Activated CD8-positive, alpha-beta T cell treated with anti-CD3 and anti-CD28 coated beads for 36 hours (primary cell): ENCODE measurements around the gene AGBL4. TPM values are rescaled to one million over a fixed set of nuclear protein-coding genes. Genes with fewer than 3 reads are reported as not detected.

Experiments
- ATAC-seq: fragments of 200-7000 bp; cut with Tn5 transposase; one replicate; pipeline ENCODE4 v1.10.0; 2021; ENCODE audit warnings: mild to moderate bottlenecking, moderate library complexity
- CTCF ChIA-PET: fragments of 350-600 bp; sonication (Branson Sonifier 250); formaldehyde crosslinking; loops from one replicate; lab custom pipeline; 2021; ENCODE audit warnings: antibody characterized with exemption; lab: Charles Lee
- POLR2A ChIA-PET: fragments of 350-600 bp; sonication (Branson Sonifier 250); formaldehyde crosslinking; loops from one replicate; lab custom pipeline; 2021; ENCODE audit warnings: antibody characterized with exemption; lab: Charles Lee
- DNase-seq: peaks from one replicate; pipeline ENCODE4 v3.0.0-alpha.2; 2020
- H3K27ac Mint-ChIP-seq: one replicate; pipeline ENCODE4 v1.8.0; 2021; ENCODE audit warnings: mild to moderate bottlenecking, mixed read lengths
- H3K27me3 Mint-ChIP-seq: one replicate; pipeline ENCODE4 v1.8.0; 2021; ENCODE audit warnings: mixed read lengths
- H3K36me3 Mint-ChIP-seq: one replicate; pipeline ENCODE4 v1.8.0; 2021; ENCODE audit warnings: low read depth, mixed read lengths
- H3K4me1 Mint-ChIP-seq: one replicate; pipeline ENCODE4 v1.8.0; 2021; ENCODE audit warnings: low read depth, mixed read lengths
- H3K4me3 Mint-ChIP-seq: one replicate; pipeline ENCODE4 v1.8.0; 2021; ENCODE audit warnings: mild to moderate bottlenecking, moderate library complexity, mixed read lengths
- H3K9me3 Mint-ChIP-seq: one replicate; pipeline ENCODE4 v1.8.0; 2021; ENCODE audit warnings: mixed read lengths
- CTCF ChIP-seq: fragments of 200-600 bp; IDR thresholded peaks from one replicate; pipeline ENCODE4 v1.8.0; 2022; ENCODE audit warnings: antibody characterized with exemption, mild to moderate bottlenecking
- intact Hi-C: fragments of 100-400 bp; cut with micrococcal nuclease; formaldehyde crosslinking; loops from one replicate; pipeline ENCODE4 v1.10.0; 2022
- total RNA-seq, 2 experiments: library from RNA; stranded (reverse); gene quantifications; one replicate each; pipeline ENCODE4 v1.2.3, GENCODE V29; 2021

Gene AGBL4
- total RNA-seq, 2 experiments from 2014 or later: 0.14 TPM; not detected in 1

- DNase-seq (no peak), ATAC-seq (no peak)
- H3K9me3 Mint-ChIP-seq: no peaks in the 10 kb centered on the region
- no peak for TF ChIP-seq CTCF
- peaks cover 4% of the 10 kb centered on the region for H3K27me3 Mint-ChIP-seq
- ChIA-PET POLR2A (no interaction called here), CTCF (no interaction called here)
- no peak overlapping the region for H3K27ac Mint-ChIP-seq
- no peaks in the 10 kb centered on the region for H3K36me3 Mint-ChIP-seq
- no peaks in the 10 kb centered on the region for H3K4me1 Mint-ChIP-seq
- H3K4me3 Mint-ChIP-seq: no peak overlapping the region
- intact Hi-C loops: no loop called here
Measured at GRCh38 chr1:48576565-48576964, 1447.2 kb downstream of the AGBL4 start.

GRCh38 chr1:48572646-48573258, 1451.0 kb downstream of the AGBL4 start:
- Mint-ChIP-seq H3K9me3 (no peaks in the 10 kb centered on the region), H3K4me1 (no peaks in the 10 kb centered on the region), H3K27ac (no peak overlapping the region), H3K4me3 (no peak overlapping the region), H3K36me3 (no peaks in the 10 kb centered on the region), H3K27me3 (peaks cover 1% of the 10 kb centered on the region)
- no peak for TF ChIP-seq CTCF
- intact Hi-C loops: no loop called here
- DNase-seq (peak; percentile 49), ATAC-seq (peak; percentile 71)
- ChIA-PET POLR2A (interaction anchor here (0.6 kb wide), 1 partner anchor 675 kb away, joined by 3 read pairs; no protein-coding TSS in a partner anchor), CTCF (interaction anchor here (0.7 to 1.7 kb wide), 7 partner anchors 12 to 195 kb away, joined by 3 to 5 read pairs (median 3); no protein-coding TSS in a partner anchor)

- no peak overlapping the region for H3K27ac Mint-ChIP-seq
- no peak for ATAC-seq
- H3K9me3 Mint-ChIP-seq: no peaks in the 10 kb centered on the region
- peaks cover 1% of the 10 kb centered on the region for H3K27me3 Mint-ChIP-seq
- H3K4me1 Mint-ChIP-seq: no peaks in the 10 kb centered on the region
- no peak overlapping the region for H3K4me3 Mint-ChIP-seq
- intact Hi-C loops: no loop called here
- CTCF ChIA-PET: interaction anchor here (0.9 to 1.7 kb wide), 4 partner anchors 11 to 196 kb away, joined by 3 to 5 read pairs (median 4); no protein-coding TSS in a partner anchor
- no peak for TF ChIP-seq CTCF
- no peak for DNase-seq
- POLR2A ChIA-PET: no interaction called here
- no peaks in the 10 kb centered on the region for H3K36me3 Mint-ChIP-seq
Measured at GRCh38 chr1:48572134-48572533, 1451.6 kb downstream of the AGBL4 start.

GRCh38 chr1:48571303-48571987, 1452.3 kb downstream of the AGBL4 start:
- ATAC-seq (no peak), DNase-seq (no peak)
- Mint-ChIP-seq H3K9me3 (no peaks in the 10 kb centered on the region), H3K27me3 (peaks cover 1% of the 10 kb centered on the region), H3K4me1 (no peaks in the 10 kb centered on the region), H3K4me3 (no peak overlapping the region), H3K27ac (no peak overlapping the region), H3K36me3 (no peaks in the 10 kb centered on the region)
- POLR2A ChIA-PET: no interaction called here
- no peak for TF ChIP-seq CTCF
- CTCF ChIA-PET: interaction anchor here (1.2 to 1.7 kb wide), 2 partner anchors 11 to 30 kb away, joined by 3 to 5 read pairs; no protein-coding TSS in a partner anchor
- intact Hi-C loops: no loop called here

- no peaks in the 10 kb centered on the region for H3K4me1 Mint-ChIP-seq
- TF ChIP-seq CTCF: no peak
- CTCF ChIA-PET: no interaction called here
- no peak overlapping the region for H3K27ac Mint-ChIP-seq
- no peak overlapping the region for H3K4me3 Mint-ChIP-seq
- intact Hi-C loops: no loop called here
- no peaks in the 10 kb centered on the region for H3K36me3 Mint-ChIP-seq
- POLR2A ChIA-PET: no interaction called here
- peaks cover 1% of the 10 kb centered on the region for H3K27me3 Mint-ChIP-seq
- no peak for DNase-seq
- ATAC-seq: no peak
- H3K9me3 Mint-ChIP-seq: no peaks in the 10 kb centered on the region
Measured at GRCh38 chr1:48570568-48570967, 1453.2 kb downstream of the AGBL4 start.
